Activated T-cell treated with anti-CD3 and anti-CD28 coated beads, Interleukin-2, amount 50 U/mL, for 48 hours (primary cell): ENCODE data around the gene CENPU.

ENCODE experiments used
- DNase-seq, 2 experiments: peaks; one replicate each; pipeline ENCODE4 v3.0.0-alpha.2; 2020

CENPU gene

GRCh38 chr4:184702114-184702513, 31.8 kb downstream of the CENPU start:
- DNase-seq = no peak

DNA sequence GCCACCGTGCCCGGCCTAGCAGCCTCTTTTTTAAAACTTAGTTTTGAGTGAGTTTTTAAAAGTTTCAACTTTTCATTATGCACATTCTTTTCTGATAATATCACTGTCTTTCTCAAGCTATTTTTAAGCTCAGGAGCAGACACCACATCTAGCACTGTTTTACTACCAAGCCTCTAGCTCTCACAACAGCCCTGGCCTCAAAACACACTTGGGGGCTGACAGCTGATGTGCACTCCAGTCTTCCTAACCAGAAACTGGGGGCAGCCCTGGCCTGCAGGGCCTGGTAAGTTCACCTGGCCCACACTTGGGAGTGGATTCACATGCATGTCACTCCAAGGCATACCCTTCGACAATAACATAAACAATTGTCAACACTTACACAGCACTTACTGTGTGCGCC, 34.0 kb downstream of the CENPU start:
- no peak for DNase-seq

- DNase-seq = no peak
Measured at GRCh38 chr4:184697956-184698355, 35.9 kb downstream of the CENPU start.

DNA sequence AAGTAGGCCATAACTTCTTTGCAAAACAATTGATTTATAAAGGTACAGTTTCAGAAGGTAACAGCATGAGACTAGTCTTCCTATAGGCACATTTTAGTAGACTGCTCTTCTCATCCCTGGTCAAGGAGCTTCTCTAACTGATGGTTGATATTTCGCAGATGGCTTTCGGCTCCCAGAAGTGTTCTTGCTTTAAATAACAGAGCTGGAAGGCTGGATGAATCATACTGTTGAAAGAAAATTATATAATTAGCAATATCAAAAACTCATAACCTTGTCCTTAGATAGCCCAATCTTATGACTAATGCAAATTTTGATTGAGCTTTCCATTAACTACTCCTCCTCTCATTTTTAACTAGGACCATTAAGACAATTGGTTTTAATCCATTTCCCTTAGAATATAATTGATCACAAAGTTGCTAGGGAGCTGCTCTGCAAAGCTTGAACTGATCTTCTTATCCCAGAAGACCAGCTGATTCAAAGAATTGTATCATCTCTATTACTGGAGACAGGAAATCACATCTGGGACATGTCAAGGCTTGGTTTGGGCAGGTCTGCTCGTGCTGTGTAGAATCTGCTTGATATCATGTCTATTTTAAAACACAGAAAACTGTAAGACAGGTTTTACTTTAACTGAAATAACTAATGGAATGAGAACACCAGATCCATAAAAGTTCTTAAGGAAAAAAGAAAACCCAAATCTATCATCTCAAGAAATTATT, 38.6 kb downstream of the CENPU start:
- no peak for DNase-seq

DNA sequence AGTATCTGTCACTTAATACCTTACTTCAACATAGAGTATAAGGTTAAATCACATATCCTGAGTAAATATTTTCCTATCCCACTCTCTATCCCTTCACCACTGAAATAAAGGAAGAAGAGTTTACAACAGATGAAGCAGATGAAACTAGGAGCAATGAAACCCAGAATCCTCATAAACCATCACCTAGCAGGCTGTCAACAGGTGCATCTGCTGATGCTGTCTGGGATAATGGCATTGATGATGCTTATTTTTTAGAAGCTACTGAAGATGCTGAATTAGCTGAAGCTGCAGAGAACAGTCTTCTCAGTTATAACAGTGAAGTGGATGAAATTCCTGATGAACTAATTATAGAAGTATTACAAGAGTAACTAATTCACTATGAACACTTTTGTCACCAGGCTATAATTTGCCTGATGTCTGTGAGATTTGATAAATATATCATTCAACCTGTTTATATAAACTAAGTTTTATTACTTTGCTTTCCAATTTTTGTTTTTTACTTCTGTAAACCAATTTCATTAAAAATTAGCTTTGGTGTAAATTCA, 39.4 kb downstream of the CENPU start:
- no peak for DNase-seq

- DNase-seq = no peak
Measured at GRCh38 chr4:184693056-184693455, 40.8 kb downstream of the CENPU start.

GRCh38 chr4:184689681-184690080, 44.2 kb downstream of the CENPU start:
- no peak for DNase-seq

- DNase-seq = peak; percentile 43 to 54
Measured at GRCh38 chr4:184688447-184688846, 45.4 kb downstream of the CENPU start.

GRCh38 chr4:184688005-184688404, 45.9 kb downstream of the CENPU start:
- no peak for DNase-seq

DNA sequence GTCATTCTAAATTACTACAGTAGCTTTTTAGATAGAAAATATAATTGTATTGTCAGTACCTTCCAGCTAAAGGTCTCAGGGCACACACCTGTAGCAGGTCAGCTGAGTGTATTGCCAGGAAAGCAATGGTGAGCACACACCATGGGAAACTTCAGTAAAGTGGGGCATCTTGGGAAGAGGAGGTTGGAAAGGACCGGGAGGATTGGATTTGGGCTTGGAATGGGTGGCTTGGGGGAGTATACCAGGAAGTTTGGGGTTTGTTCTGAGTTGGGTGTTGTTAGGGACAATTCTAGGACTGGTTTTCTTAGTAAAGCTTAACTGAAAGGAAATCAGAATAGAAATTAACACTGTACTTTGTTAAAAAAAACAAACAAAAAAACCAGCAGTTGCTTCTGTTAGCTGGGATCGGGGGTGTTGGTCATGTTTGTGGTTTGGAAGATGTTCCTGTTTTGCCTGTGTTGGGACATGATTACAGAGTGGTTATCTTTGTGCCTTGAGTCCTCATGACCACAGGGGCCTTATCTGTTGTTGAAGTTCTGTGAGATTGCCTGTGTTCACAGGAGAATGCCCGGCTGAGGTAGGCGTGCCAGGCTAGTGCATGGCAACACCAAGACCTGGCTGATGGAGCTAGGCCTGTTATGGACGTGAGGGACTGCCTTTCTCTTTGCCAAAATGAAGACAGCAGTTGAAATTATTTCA, 49.3 kb downstream of the CENPU start:
- no peak for DNase-seq

DNA sequence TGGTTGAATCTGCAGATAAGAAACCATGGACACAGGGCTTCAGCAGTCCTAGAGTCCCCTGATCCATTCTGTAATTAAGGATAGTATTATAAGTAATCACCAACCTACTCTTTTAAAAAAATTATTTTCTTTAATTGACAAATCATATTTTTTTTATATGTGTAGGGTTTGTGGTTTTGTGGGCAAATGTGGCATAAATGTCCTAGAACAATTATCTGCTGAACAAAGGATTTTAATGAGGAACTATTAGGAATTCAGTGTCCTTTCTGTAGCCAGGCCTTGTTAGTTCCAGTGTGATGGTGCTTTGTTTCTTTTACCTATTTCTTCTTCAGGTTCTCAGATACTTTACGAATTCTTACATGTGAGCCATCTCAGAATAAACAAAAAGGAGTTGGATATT, 52.0 kb downstream of the CENPU start:
- DNase-seq = no peak

- no peak for DNase-seq
Measured at GRCh38 chr4:184680698-184681097, 53.2 kb downstream of the CENPU start.

DNA sequence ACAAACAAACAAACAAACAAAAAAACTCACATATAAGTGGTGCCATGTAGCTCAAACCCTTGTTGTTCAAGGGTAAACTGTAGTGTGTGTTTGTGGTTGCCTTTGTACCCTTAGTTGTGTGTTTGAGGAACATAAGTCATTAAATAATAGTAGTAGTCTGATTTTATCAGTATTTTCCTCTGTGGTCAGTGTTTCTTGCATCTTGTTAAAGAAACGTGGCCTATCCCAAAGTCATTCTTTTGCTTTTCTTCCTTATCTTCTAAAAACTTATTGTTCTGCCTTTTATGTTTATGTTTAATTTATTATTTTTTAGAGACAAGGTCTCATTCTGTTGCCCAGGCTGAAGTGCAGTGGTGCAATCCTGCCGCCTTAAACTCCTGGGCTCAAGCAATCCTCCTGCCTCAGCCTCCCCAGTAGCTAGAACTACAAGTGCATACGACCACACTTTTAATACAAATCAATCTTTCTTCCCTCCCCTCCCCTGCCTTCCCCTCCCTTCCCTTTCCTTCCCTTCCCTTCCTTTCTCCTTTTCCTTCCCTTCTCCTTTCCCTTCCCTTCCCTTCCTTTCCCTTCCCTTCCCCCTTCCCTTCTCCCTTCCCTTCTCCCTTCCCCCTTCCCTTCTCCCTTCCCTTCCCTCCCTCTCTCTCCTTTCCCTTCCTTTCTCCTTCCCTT, 57.9 kb downstream of the CENPU start:
- DNase-seq = no peak

- no peak for DNase-seq
Measured at GRCh38 chr4:184675018-184675417, 58.9 kb downstream of the CENPU start.

DNA sequence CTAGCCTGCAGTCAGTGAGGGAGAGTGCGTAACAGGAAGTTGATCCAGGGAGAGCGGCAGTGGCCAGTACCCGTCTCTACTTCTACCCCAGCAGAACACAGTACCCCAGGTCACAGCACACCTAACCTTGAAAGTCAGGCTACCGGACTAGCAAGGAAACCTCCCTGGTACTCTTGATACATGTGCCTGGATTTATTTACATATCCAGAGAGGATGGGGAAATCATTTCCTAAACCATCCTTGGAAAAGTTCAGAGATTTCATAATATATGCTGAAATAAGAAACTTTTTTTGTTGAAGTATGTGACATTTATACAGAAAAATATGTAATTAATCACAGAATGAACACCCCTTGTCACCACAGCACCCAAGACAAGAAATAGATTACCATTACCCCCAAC, 59.9 kb downstream of the CENPU start:
- DNase-seq = no peak

GRCh38 chr4:184672741-184673140, 61.2 kb downstream of the CENPU start:
- DNase-seq = no peak

DNA sequence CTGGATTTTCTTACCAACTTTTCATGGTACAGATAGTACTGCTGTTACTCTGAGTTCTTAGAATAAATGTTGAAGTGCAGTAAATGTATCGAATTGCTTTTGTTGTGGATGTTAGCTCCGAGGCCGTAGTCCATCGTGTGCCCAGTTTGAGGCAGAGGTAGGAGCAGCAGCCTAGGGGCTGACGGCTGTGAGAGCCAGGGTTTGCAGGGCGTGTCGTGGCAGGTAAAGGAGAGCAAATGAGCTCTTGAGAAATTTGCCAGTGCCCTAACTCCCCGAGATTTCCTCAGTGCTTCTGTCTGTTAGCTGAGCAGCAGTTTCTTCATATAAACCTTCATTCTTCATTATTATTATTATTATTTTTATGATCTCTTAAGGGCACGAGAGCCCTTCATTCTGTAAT, 62.8 kb downstream of the CENPU start:
- DNase-seq = no peak

- no peak for DNase-seq
Measured at GRCh38 chr4:184669251-184669650, 64.6 kb downstream of the CENPU start.

DNA sequence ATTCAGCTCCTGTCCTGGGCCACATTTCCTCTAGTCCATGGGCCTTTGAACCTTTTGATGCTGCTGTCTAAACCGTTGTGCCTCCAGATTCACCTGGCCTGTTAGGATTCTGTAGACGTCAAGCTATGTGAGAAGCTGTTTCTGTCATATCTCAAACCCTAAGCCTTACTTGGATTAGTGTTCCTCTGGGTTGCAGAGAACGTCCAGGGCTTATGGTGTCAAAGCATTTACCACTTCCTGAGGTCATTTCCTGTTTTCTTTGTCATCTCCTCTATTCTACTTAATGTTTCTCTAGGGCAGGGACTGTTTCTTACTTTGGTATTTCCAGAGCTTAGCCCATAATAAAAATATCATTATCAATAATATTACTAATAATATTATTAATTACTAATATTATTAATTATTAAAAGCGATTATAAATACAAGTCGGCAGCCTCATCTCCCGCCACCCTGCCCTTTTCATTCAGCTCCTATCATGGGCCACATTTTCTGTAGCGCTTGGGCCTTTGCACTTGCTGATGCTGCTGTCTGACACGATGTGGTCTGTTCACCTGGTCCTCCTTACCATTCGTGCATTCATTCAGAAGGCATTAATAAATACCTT, 65.3 kb downstream of the CENPU start:
- no peak for DNase-seq

- DNase-seq = no peak
Measured at GRCh38 chr4:184668096-184668495, 65.8 kb downstream of the CENPU start.

DNA sequence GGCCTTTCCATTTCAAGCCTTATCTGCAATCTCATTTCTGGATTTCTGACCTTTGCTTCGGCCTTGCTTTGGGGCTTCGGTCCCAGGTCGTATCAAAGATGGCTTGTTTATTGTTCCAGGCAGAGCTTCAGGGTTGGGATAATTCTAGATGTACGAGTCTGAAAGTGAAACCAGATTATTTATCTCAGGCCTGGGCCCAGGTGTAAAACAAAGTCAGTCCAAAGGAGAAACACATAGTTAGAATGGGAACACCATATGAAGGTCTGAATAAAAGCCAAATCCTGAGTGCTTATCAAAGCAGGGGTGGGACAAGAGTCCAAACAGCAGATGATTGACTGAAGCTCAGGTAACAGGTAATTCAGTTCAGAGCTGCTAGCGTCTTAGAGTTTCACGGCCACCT, 67.2 kb downstream of the CENPU start:
- no peak for DNase-seq

- no peak for DNase-seq
Measured at GRCh38 chr4:184664445-184665210, 69.3 kb downstream of the CENPU start.

DNA sequence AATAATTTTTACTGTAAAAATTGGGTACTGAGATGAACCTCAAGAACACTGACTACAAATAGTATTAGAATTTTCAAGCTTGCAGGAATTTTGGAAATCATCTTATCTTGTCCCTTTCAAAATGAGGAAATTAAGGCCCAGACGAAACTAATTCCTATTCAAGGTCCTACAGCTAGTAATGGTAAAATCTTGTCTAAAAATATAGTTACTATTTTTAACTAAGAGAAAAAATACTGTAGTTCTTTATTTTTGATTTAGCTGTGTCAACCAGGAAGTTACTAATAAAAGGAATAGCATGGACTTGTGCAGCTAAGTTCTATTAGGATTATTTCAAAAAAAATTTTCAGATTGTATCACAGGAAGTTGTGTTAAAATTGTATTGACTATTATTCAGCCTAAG, 71.7 kb downstream of the CENPU start:
- no peak for DNase-seq
